IPS-18a (cell line): Measurements from ENCODE around the gene SLC17A1.

Experiments used
- H3K27ac ChIP-seq: one replicate; pipeline ENCODE4 v1.5.1; 2013; ENCODE audit warnings: low read length
- H3K27me3 ChIP-seq: one replicate; pipeline ENCODE4 v1.6.1; 2013; ENCODE audit warnings: mild to moderate bottlenecking, low read length; ENCODE audit not compliant: control insufficient read depth, insufficient read depth
- H3K36me3 ChIP-seq: one replicate; pipeline ENCODE4 v1.6.1; 2013; ENCODE audit warnings: low read depth, low read length; ENCODE audit not compliant: control insufficient read depth
- H3K4me1 ChIP-seq: one replicate; pipeline ENCODE4 v1.6.1; 2013; ENCODE audit warnings: low read depth, low read length; ENCODE audit not compliant: control insufficient read depth
- H3K4me3 ChIP-seq: one replicate; pipeline ENCODE4 v1.5.1; 2013; ENCODE audit warnings: low read length
- H3K9ac ChIP-seq: one replicate; pipeline ENCODE4 v1.6.1; 2013; ENCODE audit warnings: mild to moderate bottlenecking, low read length, moderate library complexity
- H3K9me3 ChIP-seq: one replicate; pipeline ENCODE4 v1.6.1; 2013; ENCODE audit warnings: low read depth, low read length; ENCODE audit not compliant: control insufficient read depth

SLC17A1 gene

DNA sequence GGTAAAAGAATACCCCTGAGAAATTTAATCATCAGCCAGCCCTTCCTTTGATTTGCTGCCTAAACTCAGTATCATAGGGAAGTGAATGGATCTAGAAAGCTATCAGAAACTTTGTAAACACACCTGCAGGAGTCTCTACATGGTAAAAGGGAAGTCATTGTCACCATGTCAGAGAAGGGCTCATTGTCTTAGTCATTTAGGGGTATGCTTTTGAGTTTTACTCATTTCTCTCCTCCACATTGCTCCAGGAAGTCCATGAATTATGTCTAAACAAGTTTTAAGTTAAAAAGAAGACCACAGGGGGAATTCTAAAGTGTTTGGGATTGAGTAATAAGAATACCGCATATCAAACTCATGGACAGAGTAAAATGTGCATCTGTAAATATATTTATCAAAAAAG is 2.5 kb downstream of the SLC17A1 start:
- no peaks in the 10 kb centered on the region for H3K9me3 ChIP-seq
- no peaks in the 10 kb centered on the region for H3K27me3 ChIP-seq
- no peak overlapping the region for H3K9ac ChIP-seq
- H3K4me3 ChIP-seq, result no peak overlapping the region
- H3K4me1 ChIP-seq, result no peaks in the 10 kb centered on the region
- H3K36me3 ChIP-seq, result no peaks in the 10 kb centered on the region
- no peak overlapping the region for H3K27ac ChIP-seq

DNA sequence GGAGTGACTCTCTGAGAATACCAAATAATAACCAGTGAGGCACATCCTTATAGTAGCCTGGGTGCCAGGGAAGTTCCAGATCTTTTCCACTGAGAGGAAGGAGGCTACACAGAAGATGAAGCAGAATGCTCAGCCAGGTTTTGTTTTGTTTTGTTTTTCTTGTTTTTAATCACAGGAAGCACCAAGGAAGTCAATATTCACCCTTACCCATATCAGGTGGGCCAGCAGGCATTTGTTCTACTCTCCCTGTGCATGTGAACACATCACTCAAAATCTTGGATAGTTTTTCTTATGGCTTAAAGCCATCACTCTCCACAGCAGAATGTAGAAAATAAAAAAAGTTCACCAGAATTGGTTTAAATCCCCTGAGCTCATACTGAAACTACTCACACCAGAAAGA is 10.5 kb downstream of the SLC17A1 start:
- Histone ChIP-seq H3K27me3 (no peaks in the 10 kb centered on the region), H3K36me3 (no peaks in the 10 kb centered on the region), H3K9me3 (no peaks in the 10 kb centered on the region), H3K9ac (no peak overlapping the region), H3K4me3 (no peak overlapping the region), H3K27ac (no peak overlapping the region), H3K4me1 (peaks cover 3% of the 10 kb centered on the region)

DNA sequence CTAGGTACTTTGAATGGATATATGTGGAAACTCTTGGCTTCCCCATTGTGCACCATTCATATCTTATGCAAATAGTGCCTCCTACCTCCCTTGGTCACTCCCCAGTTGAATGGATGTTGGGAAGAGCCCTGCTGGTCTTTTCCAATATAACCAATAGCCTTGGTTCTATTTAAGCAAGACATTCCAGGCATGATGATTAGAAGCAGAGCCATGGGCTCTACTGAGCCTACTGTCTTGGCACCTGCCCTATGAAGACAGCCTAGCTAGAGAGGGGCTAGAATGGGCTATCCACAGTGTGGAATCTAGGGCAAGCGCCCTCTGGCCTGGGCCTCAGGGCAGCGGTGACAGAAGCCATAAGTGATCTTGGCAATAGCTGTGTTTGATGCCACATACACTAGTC is 15.6 kb downstream of the SLC17A1 start:
- Histone ChIP-seq H3K27me3 (no peaks in the 10 kb centered on the region), H3K27ac (no peak overlapping the region), H3K4me3 (no peak overlapping the region), H3K4me1 (peaks cover 7% of the 10 kb centered on the region), H3K9ac (no peak overlapping the region), H3K36me3 (no peaks in the 10 kb centered on the region), H3K9me3 (no peaks in the 10 kb centered on the region)

DNA sequence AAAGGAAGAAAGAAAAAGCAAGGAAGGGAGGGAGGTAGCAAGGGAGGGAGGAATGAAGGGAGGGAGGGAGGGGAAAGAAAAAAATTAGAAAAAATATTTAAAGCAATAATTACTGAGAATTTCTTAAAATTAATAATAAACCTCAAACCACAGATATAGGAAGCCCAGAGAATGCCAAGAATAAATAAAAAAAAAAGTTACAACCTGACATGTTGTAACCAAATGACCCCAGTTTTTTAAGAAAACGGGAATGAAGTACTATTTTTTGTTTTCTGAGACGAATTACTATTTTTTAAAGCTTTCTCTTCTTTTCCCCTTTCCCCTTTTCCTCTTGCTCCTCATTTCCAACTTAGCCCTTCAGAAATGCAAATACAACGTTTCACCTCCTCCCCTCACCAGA is 16.7 kb downstream of the SLC17A1 start:
- Histone ChIP-seq H3K27me3 (no peaks in the 10 kb centered on the region), H3K36me3 (no peaks in the 10 kb centered on the region), H3K9me3 (no peaks in the 10 kb centered on the region), H3K9ac (no peak overlapping the region), H3K4me1 (peaks cover 7% of the 10 kb centered on the region), H3K4me3 (no peak overlapping the region), H3K27ac (no peak overlapping the region)

DNA sequence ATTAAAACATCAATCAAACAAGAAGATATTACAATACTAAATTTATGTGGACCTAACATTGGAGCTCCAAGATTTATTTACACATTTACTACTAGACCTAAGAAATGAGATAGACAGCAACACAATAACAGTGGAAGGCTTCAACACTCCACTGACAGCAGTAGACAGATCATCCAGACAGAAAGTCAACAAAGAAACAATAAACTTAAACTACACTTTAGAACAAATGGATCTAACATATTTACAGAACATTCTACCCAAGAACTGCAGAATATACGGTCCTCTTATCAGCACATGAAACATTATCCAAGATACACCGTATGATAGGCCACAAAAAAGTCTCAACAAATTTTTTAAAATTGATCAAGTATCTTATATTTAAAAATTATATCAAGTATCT is 27.0 kb downstream of the SLC17A1 start:
- Histone ChIP-seq H3K4me1 (no peaks in the 10 kb centered on the region), H3K27me3 (no peaks in the 10 kb centered on the region), H3K4me3 (no peak overlapping the region), H3K36me3 (no peaks in the 10 kb centered on the region), H3K9me3 (no peaks in the 10 kb centered on the region), H3K9ac (no peak overlapping the region), H3K27ac (no peak overlapping the region)

DNA sequence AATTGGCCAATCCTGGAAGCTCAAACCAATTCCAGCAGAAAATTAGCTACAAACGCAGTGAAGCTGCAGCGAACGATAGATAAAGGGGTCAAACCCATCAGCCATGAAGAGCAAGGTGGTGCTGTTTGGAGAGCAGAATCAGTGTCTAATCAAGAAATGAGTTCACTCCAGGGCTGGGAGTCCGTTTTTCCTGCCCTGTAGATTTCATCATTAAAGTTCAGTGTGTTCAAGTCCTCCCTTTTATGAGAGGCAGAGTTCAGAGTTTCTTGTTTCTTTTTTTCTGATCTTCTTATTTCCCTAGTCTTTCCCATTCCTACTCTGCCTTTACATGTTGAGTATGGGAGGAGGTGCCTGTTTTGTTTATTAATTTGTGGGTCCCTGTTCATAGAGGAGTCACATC is 30.4 kb downstream of the SLC17A1 start:
- Histone ChIP-seq H3K4me1 (no peaks in the 10 kb centered on the region), H3K36me3 (no peaks in the 10 kb centered on the region), H3K27ac (no peak overlapping the region), H3K9ac (no peak overlapping the region), H3K27me3 (no peaks in the 10 kb centered on the region), H3K4me3 (no peak overlapping the region), H3K9me3 (no peaks in the 10 kb centered on the region)

DNA sequence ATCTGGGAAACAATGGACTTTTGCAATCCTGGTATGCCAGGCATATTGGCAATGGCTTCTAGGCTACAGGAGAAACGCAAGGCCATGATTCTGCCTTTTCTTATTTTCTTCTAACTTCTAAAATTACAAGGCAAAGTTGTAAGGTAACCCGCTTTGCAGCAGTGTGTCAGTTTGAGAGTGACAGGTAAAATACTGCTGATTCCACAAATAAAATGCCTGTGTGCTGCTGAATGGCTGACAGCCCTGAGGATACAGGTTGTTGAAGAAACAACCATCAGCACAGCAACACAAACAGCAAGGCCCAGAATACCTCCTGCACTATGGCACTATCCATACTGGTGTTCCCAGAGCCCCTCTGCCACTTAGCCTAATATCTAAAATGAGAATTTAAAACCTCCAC is 37.1 kb downstream of the SLC17A1 start:
- Histone ChIP-seq H3K4me1 (no peaks in the 10 kb centered on the region), H3K9ac (no peak overlapping the region), H3K4me3 (no peak overlapping the region), H3K27ac (no peak overlapping the region), H3K36me3 (no peaks in the 10 kb centered on the region), H3K9me3 (no peaks in the 10 kb centered on the region), H3K27me3 (no peaks in the 10 kb centered on the region)

DNA sequence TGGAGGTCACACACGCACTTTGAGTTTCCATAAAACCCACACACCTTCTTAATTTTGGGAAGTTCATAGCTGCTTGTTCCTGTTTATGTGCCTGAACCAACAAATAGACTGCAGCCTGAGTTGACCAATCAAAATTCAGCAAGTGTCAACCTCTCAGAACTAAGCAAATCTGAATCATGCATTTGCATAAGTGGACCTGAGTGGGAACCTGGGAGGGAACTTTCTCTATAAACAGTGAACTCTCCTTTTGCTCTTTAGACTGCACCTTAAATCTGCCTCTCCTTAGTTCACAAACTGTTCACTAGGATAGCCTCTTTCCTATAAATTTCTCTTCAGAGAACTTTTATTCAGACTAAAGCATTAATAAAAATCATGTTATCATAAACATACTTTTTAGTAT is 37.9 kb downstream of the SLC17A1 start:
- H3K36me3 ChIP-seq, result no peaks in the 10 kb centered on the region
- no peak overlapping the region for H3K27ac ChIP-seq
- H3K9me3 ChIP-seq, result no peaks in the 10 kb centered on the region
- no peaks in the 10 kb centered on the region for H3K27me3 ChIP-seq
- H3K9ac ChIP-seq, result no peak overlapping the region
- H3K4me3 ChIP-seq, result no peak overlapping the region
- H3K4me1 ChIP-seq, result no peaks in the 10 kb centered on the region

DNA sequence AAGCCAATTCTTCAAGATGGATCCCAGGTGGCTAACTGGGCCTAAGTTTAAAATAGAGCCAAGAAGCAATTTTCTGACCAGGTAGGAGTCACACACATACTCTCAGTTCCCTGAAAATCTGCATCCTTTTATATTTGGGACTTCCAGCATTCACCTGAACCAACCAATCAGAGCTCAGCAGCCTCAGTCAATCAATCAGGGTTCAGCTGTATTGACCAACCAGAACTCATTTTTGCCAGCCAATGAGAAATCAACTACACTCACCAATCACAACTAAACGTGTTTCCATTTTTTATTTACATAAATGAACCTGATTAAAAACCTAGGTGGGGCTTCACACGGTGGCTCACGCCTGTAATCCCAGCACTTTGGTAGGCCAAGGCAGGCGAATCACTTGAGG is 39.8 kb downstream of the SLC17A1 start:
- Histone ChIP-seq H3K27me3 (no peaks in the 10 kb centered on the region), H3K9me3 (no peaks in the 10 kb centered on the region), H3K36me3 (no peaks in the 10 kb centered on the region), H3K4me1 (no peaks in the 10 kb centered on the region), H3K9ac (no peak overlapping the region), H3K4me3 (no peak overlapping the region), H3K27ac (no peak overlapping the region)

DNA sequence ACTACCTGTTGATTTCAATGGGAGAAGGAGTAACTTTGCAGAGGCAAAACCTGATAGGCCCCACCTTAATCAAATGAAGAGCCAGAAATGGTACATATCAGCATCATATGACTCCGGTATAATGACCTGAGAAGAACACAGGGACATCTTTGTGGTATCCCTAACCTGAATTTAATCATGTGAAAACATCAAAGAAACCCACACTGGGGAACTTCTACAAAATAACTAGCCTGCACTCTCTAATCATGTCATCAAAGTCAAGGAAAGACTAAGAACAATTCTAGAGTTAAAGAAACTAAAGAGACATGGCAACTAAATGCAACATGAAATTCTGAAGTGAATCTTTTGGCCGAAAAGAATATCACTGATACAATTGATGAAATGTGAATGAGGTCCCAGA is 42.4 kb downstream of the SLC17A1 start:
- H3K9me3 ChIP-seq, result no peaks in the 10 kb centered on the region
- H3K9ac ChIP-seq, result no peak overlapping the region
- no peaks in the 10 kb centered on the region for H3K4me1 ChIP-seq
- H3K27ac ChIP-seq, result no peak overlapping the region
- no peak overlapping the region for H3K4me3 ChIP-seq
- H3K36me3 ChIP-seq, result no peaks in the 10 kb centered on the region
- H3K27me3 ChIP-seq, result no peaks in the 10 kb centered on the region

DNA sequence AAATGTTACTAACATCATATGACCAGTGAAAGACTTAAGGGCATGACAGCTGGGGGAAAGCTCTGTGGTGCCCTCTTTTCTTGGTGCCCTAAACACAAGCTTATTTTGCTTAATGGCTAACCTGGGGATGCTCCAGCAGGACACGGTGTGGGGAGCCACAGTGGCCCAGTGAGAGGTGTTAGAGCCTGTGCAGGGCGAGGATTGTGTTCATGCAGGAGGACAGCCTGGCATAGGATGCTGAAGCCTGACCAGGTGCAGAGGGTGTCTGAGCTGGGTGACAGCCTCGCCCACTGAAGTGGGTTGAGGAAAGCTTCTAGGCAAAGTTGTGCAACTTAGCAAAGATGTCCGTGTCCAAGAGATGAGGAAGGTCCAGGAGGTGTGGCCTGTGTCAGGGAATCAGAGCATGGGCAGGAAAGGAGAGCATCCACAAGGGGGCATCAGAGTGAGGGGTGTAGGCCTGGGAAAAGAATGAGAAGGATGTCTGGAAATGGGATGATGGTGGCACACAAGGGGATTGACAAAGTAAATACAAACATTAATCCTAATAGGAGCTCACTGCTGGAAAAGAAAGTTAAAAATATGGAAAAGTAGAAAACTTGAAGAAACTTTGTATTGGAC is 43.4 kb downstream of the SLC17A1 start:
- Histone ChIP-seq H3K27me3 (no peaks in the 10 kb centered on the region), H3K4me3 (no peak overlapping the region), H3K27ac (no peak overlapping the region), H3K9ac (no peak overlapping the region), H3K4me1 (no peaks in the 10 kb centered on the region), H3K36me3 (no peaks in the 10 kb centered on the region), H3K9me3 (no peaks in the 10 kb centered on the region)

DNA sequence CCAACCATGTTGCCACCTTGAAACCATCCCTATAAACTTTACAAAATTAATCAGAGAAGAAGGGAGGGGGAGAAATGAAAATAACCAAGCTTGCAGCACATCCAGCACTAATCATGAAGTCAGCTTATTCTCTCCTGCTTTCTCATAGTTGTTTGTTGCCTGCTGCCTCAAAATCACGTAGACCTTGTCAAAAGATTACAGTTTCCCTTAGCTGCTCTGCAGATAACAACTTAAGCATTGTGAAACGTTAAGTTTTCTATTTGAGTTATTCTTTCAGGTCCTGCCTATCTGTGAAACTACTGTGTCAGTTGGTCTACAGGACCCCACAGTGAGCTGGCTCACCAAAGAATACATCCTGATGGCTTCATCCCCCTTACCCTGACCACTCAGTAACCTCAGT is 44.4 kb downstream of the SLC17A1 start:
- Histone ChIP-seq H3K9ac (no peak overlapping the region), H3K4me3 (no peak overlapping the region), H3K9me3 (no peaks in the 10 kb centered on the region), H3K27ac (no peak overlapping the region), H3K27me3 (no peaks in the 10 kb centered on the region), H3K36me3 (no peaks in the 10 kb centered on the region), H3K4me1 (no peaks in the 10 kb centered on the region)
